AG09309 (cell line): Measurements from ENCODE around the gene MAD1L1.

Experiments used
- DNase-seq: peaks from one replicate; pipeline ENCODE4 v3.0.0-alpha.2; 2010; ENCODE audit warnings: low read depth
- H3K4me3 ChIP-seq: 2 replicates; pipeline ENCODE4 v1.5.1; 2011; ENCODE audit warnings: mild to moderate bottlenecking, low read depth, low read length, moderate library complexity; ENCODE audit not compliant: control insufficient read depth
- TF ChIP-seq, protein P1 (sequence below): IDR thresholded peaks from 2 replicates; pipeline ENCODE4 v1.5.1; 2011; ENCODE audit warnings: mild to moderate bottlenecking, low read depth, low read length, inconsistent platforms; ENCODE audit not compliant: insufficient read depth, control insufficient read depth; ENCODE audit errors: missing control alignments

MAD1L1 gene

DNA sequence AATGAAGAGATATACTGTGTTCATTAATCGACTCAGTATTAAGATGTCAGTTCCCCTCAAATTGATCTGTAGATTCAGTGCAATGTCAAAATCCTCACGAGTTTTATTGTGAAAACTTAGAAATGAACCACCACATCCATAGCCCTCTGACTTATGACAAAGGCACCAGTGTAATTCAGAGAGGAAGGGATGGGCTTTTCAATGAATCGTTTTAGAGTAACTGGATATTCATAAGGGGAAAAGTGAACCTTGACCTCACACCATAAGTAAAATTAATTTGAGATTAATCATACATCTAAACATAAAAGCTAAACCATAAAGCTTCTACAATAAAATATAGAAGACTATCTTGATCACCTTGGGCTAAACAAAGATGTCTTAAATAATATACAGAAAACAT lies 434.6 kb downstream of the MAD1L1 start:
- no peak for DNase-seq
- TF ChIP-seq, protein P1, sequence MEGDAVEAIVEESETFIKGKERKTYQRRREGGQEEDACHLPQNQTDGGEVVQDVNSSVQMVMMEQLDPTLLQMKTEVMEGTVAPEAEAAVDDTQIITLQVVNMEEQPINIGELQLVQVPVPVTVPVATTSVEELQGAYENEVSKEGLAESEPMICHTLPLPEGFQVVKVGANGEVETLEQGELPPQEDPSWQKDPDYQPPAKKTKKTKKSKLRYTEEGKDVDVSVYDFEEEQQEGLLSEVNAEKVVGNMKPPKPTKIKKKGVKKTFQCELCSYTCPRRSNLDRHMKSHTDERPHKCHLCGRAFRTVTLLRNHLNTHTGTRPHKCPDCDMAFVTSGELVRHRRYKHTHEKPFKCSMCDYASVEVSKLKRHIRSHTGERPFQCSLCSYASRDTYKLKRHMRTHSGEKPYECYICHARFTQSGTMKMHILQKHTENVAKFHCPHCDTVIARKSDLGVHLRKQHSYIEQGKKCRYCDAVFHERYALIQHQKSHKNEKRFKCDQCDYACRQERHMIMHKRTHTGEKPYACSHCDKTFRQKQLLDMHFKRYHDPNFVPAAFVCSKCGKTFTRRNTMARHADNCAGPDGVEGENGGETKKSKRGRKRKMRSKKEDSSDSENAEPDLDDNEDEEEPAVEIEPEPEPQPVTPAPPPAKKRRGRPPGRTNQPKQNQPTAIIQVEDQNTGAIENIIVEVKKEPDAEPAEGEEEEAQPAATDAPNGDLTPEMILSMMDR: no peak
- H3K4me3 ChIP-seq: no peak overlapping the region

DNA sequence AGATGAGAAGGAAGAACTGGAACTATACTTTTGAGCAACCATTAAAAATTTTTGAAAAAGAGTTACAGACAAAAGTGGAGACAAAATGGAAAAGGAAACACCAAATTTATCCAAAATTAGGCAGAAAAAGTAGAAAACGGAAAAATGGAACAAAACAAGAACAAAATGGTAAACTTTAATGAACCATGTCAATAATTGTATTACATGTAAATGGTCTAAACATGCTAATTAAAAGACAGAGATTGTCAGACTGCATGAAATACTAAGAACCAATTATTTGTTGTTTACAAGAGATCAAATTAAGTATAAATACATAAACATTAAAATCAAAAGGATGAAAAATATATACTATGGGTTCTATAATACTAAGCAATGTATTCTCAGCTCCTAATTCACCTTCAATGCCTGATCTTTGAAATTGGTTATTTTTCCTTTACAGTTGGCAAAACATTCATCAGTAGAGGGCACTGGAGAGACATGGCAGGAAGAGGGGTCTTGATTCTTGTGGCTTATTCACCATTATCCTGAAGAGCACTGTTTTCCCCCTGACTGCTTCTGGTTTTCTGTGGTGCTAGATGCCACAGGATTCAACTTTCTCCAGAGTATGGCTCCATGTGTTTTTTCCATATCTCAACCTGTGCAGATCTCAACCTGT lies 437.7 kb downstream of the MAD1L1 start:
- H3K4me3 ChIP-seq: no peak overlapping the region
- no peak for DNase-seq
- TF ChIP-seq, protein P1: peak; percentile 12

DNA sequence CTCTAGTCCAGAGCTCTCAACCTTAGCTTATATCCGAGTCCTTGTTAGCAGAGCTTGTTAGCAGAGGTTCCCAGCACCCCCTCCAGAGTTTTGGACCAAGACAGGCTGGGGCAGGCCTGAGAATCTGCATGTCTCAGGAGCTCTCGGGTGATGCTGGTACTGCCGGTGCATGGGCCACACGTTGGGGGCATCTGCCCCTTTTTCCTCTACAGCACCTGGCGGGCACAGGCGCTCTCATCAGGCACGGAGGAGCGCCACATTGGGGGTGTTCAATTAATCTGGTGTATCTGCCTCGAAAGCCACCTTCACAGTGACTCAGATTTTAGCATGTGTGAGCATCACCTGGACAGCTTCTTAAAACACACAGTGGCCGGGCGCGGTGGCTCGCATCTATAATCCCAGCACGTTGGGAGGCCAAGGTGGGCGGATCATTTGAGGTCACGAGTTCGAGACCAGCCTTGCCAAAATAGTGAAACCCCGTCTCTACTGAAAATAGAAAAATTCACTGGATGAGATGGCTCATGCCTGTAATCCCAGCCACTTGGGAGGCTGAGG lies 445.0 kb downstream of the MAD1L1 start:
- DNase-seq: no peak
- TF ChIP-seq, protein P1: no peak
- no peak overlapping the region for H3K4me3 ChIP-seq

DNA sequence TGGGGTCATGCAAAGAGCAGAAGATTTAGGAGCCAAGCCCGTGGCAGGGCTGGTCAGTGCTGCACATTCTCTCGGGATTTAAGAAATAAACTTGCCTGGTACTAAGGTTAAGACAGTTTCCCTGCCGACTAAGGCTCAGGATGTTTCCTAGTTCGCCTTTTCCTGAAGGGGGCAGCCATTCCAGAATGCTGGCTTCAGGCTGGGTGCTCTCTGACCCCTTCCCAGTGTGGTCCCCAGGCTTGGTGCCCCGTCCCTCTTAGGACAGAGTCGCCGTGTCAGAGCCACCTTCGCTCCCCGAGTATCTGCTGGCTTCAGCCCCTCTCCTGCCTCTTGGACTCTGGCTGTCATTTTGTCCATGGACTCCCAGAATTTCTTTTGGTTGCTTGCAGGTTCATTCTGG lies 445.5 kb downstream of the MAD1L1 start:
- DNase-seq: no peak
- H3K4me3 ChIP-seq: no peak overlapping the region
- TF ChIP-seq, protein P1: no peak

DNA sequence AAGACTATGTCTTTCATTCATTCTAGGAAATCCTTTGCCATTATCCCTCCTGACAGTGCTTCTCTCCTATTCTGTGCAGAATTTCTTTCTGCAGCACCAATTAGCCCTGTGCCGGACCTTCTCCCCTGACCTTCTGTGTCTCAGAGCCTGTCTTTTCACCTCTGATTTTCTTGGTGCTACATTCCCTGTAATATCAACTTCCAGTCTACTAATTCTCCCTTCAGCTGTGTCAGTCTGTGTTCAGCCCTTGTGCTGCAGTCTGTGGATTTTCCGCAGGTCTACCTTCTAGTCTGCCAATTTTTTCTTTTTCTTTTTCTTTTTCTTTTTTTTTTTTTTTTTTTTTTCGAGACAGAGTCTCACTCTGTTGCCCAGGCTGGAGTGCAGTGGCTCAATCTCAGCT lies 446.9 kb downstream of the MAD1L1 start:
- DNase-seq: no peak
- TF ChIP-seq, protein P1: no peak
- no peak overlapping the region for H3K4me3 ChIP-seq

DNA sequence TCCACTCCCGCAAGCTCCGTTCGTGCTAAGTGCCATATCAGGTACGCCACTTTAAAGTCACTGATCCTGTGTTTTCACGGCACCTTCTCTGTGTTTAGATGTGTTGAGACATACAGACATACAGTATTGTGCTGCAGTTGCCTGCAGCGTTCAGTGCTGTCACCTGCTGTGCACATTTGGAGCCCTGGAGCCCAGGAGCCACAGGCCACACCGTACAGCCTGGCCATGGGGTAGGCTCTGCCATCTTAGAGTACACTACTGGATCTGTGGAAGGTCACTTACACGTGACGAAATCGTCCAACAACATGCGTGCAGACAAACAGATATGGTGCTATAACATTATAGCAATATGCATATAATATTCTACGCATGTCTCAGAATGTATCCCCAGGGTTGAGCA lies 451.4 kb downstream of the MAD1L1 start:
- no peak for DNase-seq
- no peak overlapping the region for H3K4me3 ChIP-seq
- TF ChIP-seq, protein P1: no peak

DNA sequence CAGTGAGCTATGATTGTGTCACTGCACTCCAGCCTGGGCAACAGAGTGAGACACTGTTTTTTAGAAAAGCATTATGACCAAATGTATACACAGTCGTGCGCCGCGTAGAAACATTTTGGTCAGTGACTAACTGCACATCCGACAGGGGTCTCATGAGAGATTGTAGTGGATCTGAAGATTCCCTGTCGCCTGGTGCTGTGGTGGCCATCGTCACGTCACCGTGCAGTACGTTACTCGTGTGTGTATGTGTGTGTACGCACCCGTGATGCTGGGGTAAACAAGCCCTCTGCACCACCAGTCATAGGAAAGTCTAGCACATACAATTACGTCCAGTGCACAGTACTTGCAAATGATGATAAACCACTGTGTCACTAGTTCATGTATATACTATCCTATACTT lies 453.3 kb downstream of the MAD1L1 start:
- H3K4me3 ChIP-seq: no peak overlapping the region
- DNase-seq: no peak
- TF ChIP-seq, protein P1: no peak
